Stomach (tissue), 9 donors: ENCODE data around the gene DIPK1A. TPM values are rescaled to one million over a fixed set of nuclear protein-coding genes. Genes with fewer than 3 reads are reported as not detected.

Experiments used
- DNase-seq, 2 donors: peaks; one replicate each; pipeline versions ENCODE4 v3.0.0 to v3.0.0-alpha.2; 2013 to 2019
- H3K27ac ChIP-seq, 5 donors: fragments of 200-600 bp in 4 of 5; sonication (generic) in 4 of 5; one replicate each; pipeline ENCODE4 v1.5.1; 2013 to 2019; ENCODE audit warnings: mild to moderate bottlenecking in 1 of 5, moderate library complexity in 1 of 5
- H3K27me3 ChIP-seq, 3 donors: fragments of 200-600 bp; sonication (generic); one replicate each; pipeline ENCODE4 v1.5.1; 2017 to 2019; ENCODE audit warnings: mixed run types in 1 of 3
- H3K36me3 ChIP-seq, 4 donors: fragments of 200-600 bp; sonication (generic); 1 replicate in 3 of 4; 2 replicates in 1 of 4; pipeline ENCODE4 v1.5.1; 2016 to 2019
- H3K4me1 ChIP-seq, 4 donors: fragments of 200-600 bp; sonication (generic); one replicate each; pipeline ENCODE4 v1.5.1; 2016 to 2019
- H3K4me3 ChIP-seq, 4 donors: fragments of 200-600 bp; sonication (generic) in 3 of 4; one replicate each; pipeline ENCODE4 v1.5.1; 2016 to 2019; ENCODE audit warnings: mild to moderate bottlenecking in 1 of 4
- H3K9me3 ChIP-seq, 4 donors: fragments of 200-600 bp; sonication (generic); one replicate each; pipeline ENCODE4 v1.5.1; 2016 to 2019
- CTCF ChIP-seq, 7 experiments: fragments of 450-650 bp in 4 of 7; fragments of 200-600 bp in 3 of 7; sonication (generic) in 3 of 7; IDR thresholded peaks; one replicate each; pipeline ENCODE4 v1.5.1; 2016 to 2019; ENCODE audit warnings: antibody characterized with exemption in 7 of 7, control low read depth in 2 of 7, mild to moderate bottlenecking in 1 of 7
- EP300 ChIP-seq: sonication (generic); formaldehyde crosslinking; IDR thresholded peaks from one replicate; pipeline ENCODE4 v1.6.1; 2017; ENCODE audit warnings: antibody characterized with exemption
- POLR2A ChIP-seq, 4 donors: fragments of 450-650 bp; IDR thresholded peaks; one replicate each; pipeline ENCODE4 v1.6.1; 2016; ENCODE audit warnings: antibody characterized with exemption in 4 of 4, control low read depth in 2 of 4, mild to moderate bottlenecking in 1 of 4, moderate library complexity in 1 of 4
- POLR2AphosphoS5 ChIP-seq, 3 donors: sonication (generic); formaldehyde crosslinking; IDR thresholded peaks; one replicate each; pipeline ENCODE4 v1.6.1; 2016; ENCODE audit warnings: antibody characterized with exemption in 3 of 3
- WGBS, 5 donors: extraction: QIAGEN DNeasy Blood & Tissue Kit in 3 of 5; methylation state at CpG; one replicate each; pipeline versions ENCODE4 v1.1.5 to v1.1.7; 2013 to 2018; 5-methylcytosine and 5-hydroxymethylcytosine counted together
- intact Hi-C: fragments of 100-400 bp; cut with DNase I; formaldehyde crosslinking; loops from one replicate; pipeline ENCODE4 v1.15.1; 2023; ENCODE audit warnings: low total_unique reads
- polyA plus RNA-seq, 3 donors: library from polyadenylated mRNA; stranded (reverse); fragments of 200-250 nt; gene quantifications; one replicate each; pipeline ENCODE4 v1.2.3, GENCODE V29; 2013
- total RNA-seq, 5 donors: library from RNA; depleted of rRNA; stranded (reverse); fragments of >200 nt; gene quantifications; one replicate each; pipeline versions ENCODE4 v1.1.0 to v1.2.3, GENCODE V29; 2014 to 2016
- donor health status: healthy with polysubstance abuse.
- donor health status: Bipolar disorder and iron deficiency.
- donor health status: healthy.

The DIPK1A gene
- total and polyA plus RNA-seq, 8 donors = 2.0 to 15.5 (median 5.0) TPM

GRCh38 chr1:92850019-92850418 is 111.2 kb downstream of the DIPK1A start:
- Histone ChIP-seq H3K36me3 (peaks cover 0 to 25% (median 18%) of the 10 kb centered on the region in 4 donors), H3K4me3 (no peak overlapping the region), H3K27me3 (no peaks in the 10 kb centered on the region), H3K27ac (no peak overlapping the region), H3K9me3 (no peaks in the 10 kb centered on the region), H3K4me1 (peaks cover 0 to 6% (median 3%) of the 10 kb centered on the region in 4 donors)
- 94 to 100% (median 99%) methylated on average over 3 of the region's 3 CpGs for WGBS, 5 donors
- TF ChIP-seq CTCF (IDR thresholded peaks at IDR 0.05) (no peak), POLR2A (IDR thresholded peaks at IDR 0.05) (no peak), EP300 (no peak), POLR2AphosphoS5 (IDR thresholded peaks at IDR 0.05) (no peak)
- no peak for DNase-seq
- intact Hi-C loops = no loop called here

GRCh38 chr1:92848201-92848600 is 113.1 kb downstream of the DIPK1A start:
- 27 to 59% (median 45%) methylated on average over 4 of the region's 4 CpGs for WGBS, 5 donors
- peak; percentile 34 to 73 for DNase-seq
- Histone ChIP-seq H3K9me3 (no peaks in the 10 kb centered on the region), H3K4me3 (no peak overlapping the region), H3K27me3 (no peaks in the 10 kb centered on the region), H3K36me3 (peaks cover 8 to 40% (median 32%) of the 10 kb centered on the region in 4 donors), H3K27ac (peak overlapping the region in 1 of 5 donors; percentile 10), H3K4me1 (peaks cover 0 to 5% (median 0%) of the 10 kb centered on the region in 4 donors)
- intact Hi-C loops = no loop called here
- TF ChIP-seq EP300 (no peak), CTCF (IDR thresholded peaks at IDR 0.05) (no peak), POLR2AphosphoS5 (IDR thresholded peaks at IDR 0.05) (no peak), POLR2A (IDR thresholded peaks at IDR 0.05) (no peak)

- no peaks in the 10 kb centered on the region for H3K27me3 ChIP-seq
- intact Hi-C loops = no loop called here
- H3K9me3 ChIP-seq = no peaks in the 10 kb centered on the region
- WGBS, 5 donors = 62 to 80% (median 64%) methylated on average over 3 of the region's 3 CpGs
- peaks cover 29 to 63% (median 55%) of the 10 kb centered on the region in 4 donors for H3K36me3 ChIP-seq
- no peak overlapping the region for H3K27ac ChIP-seq
- no peak overlapping the region for H3K4me3 ChIP-seq
- TF ChIP-seq EP300 = no peak
- TF ChIP-seq POLR2AphosphoS5 (IDR thresholded peaks at IDR 0.05) = no peak
- no peak for TF ChIP-seq POLR2A (IDR thresholded peaks at IDR 0.05)
- no peak for TF ChIP-seq CTCF (IDR thresholded peaks at IDR 0.05)
- H3K4me1 ChIP-seq = no peaks in the 10 kb centered on the region
- DNase-seq = no peak
Observed at GRCh38 chr1:92845908-92846307, 115.4 kb downstream of the DIPK1A start.

- peaks cover 39 to 68% (median 61%) of the 10 kb centered on the region in 4 donors for H3K36me3 ChIP-seq
- intact Hi-C loops = no loop called here
Observed at GRCh38 chr1:92844439-92844838, 116.8 kb downstream of the DIPK1A start.

More at GRCh38 chr1:92844439-92844838, 116.8 kb downstream of the DIPK1A start:
- DNase-seq = no peak
- Histone ChIP-seq H3K27ac (no peak overlapping the region), H3K9me3 (no peaks in the 10 kb centered on the region), H3K27me3 (no peaks in the 10 kb centered on the region), H3K4me3 (no peak overlapping the region), H3K4me1 (peaks cover 0 to 12% (median 4%) of the 10 kb centered on the region in 4 donors)
- TF ChIP-seq CTCF (IDR thresholded peaks at IDR 0.05) = no peak
- TF ChIP-seq POLR2A (IDR thresholded peaks at IDR 0.05) = no peak
- TF ChIP-seq POLR2AphosphoS5 (IDR thresholded peaks at IDR 0.05) = no peak
- 93 to 98% (median 97%) methylated on average over 3 of the region's 3 CpGs for WGBS, 5 donors
